NCI-H2081 treated with DMSO at 0.1 percent for 48 hours (cell line): ENCODE measurements around the gene AMPD3.

ENCODE experiments used
- DNase-seq: peaks from one replicate; lab custom pipeline; 2025; lab: John Stamatoyannopoulos, UW

The AMPD3 gene

GRCh38 chr11:10461276-10461790, 6.3 kb downstream of the AMPD3 start:
- no peak for DNase-seq

GRCh38 chr11:10462746-10463300, 7.8 kb downstream of the AMPD3 start:
- no peak for DNase-seq

- no peak for DNase-seq
These were observed 18.3 kb downstream of the AMPD3 start for GRCh38 chr11:10473371-10473770.

GRCh38 chr11:10474551-10474950, 19.5 kb downstream of the AMPD3 start:
- no peak for DNase-seq

GRCh38 chr11:10476342-10476741, 21.3 kb downstream of the AMPD3 start:
- DNase-seq, result no peak

- no peak for DNase-seq
These were observed 22.0 kb downstream of the AMPD3 start for GRCh38 chr11:10476927-10477689.

- DNase-seq, result no peak
These were observed 22.6 kb downstream of the AMPD3 start for GRCh38 chr11:10477690-10478046.

- DNase-seq, result no peak
These were observed 23.0 kb downstream of the AMPD3 start for GRCh38 chr11:10478066-10478465.

GRCh38 chr11:10478574-10479550, 23.8 kb downstream of the AMPD3 start:
- no peak for DNase-seq

- DNase-seq, result no peak
These were observed 25.0 kb downstream of the AMPD3 start for GRCh38 chr11:10480026-10480425.

GRCh38 chr11:10480760-10481159, 25.7 kb downstream of the AMPD3 start:
- no peak for DNase-seq

- no peak for DNase-seq
These were observed 26.7 kb downstream of the AMPD3 start for GRCh38 chr11:10481560-10482349.

GRCh38 chr11:10483174-10483573, 28.1 kb downstream of the AMPD3 start:
- no peak for DNase-seq

- DNase-seq, result no peak
These were observed 28.5 kb downstream of the AMPD3 start for GRCh38 chr11:10483584-10483983.

- no peak for DNase-seq
These were observed 29.6 kb downstream of the AMPD3 start for GRCh38 chr11:10484461-10485180.

GRCh38 chr11:10485646-10486045, 30.6 kb downstream of the AMPD3 start:
- DNase-seq, result no peak

- no peak for DNase-seq
These were observed 31.2 kb downstream of the AMPD3 start for GRCh38 chr11:10486161-10486840.

GRCh38 chr11:10487002-10487647, 32.1 kb downstream of the AMPD3 start:
- no peak for DNase-seq

GRCh38 chr11:10488121-10488933, 33.3 kb downstream of the AMPD3 start:
- DNase-seq, result no peak
